Right lobe of liver (tissue), 6 donors: ENCODE results near the gene AKR1B15. TPM values are rescaled to one million over a fixed set of nuclear protein-coding genes. Genes with fewer than 3 reads are reported as not detected.
A peak's percentile ranks its signal among the peaks of the same experiment; 100 is the strongest.
"Not testable (repeated sequence)": the region's sequence is repeated elsewhere in the genome, so short reads cannot be mapped to it uniquely, and the experiment has no call there.

Experiments used
- ATAC-seq, 4 donors: fragments of 200-7000 bp; cut with Tn5 transposase; one replicate each; pipeline ENCODE4 v1.9.1; 2020; ENCODE audit warnings: mild to moderate bottlenecking in 4 of 4, moderate library complexity in 4 of 4
- DNase-seq, 3 donors: peaks; one replicate each; pipeline ENCODE4 v3.0.0-alpha.2; 2020
- H3K27ac ChIP-seq, 3 donors: fragments of 200-600 bp; one replicate each; pipeline ENCODE4 v1.8.0; 2022
- H3K27me3 ChIP-seq, 2 donors: fragments of 200-600 bp; one replicate each; pipeline ENCODE4 v1.8.0; 2022
- H3K36me3 ChIP-seq, 4 donors: fragments of 200-600 bp; sonication (generic) in 1 of 4; one replicate each; pipeline versions ENCODE4 v1.5.1 to v1.8.0; 2017 to 2022; ENCODE audit warnings: control low read depth in 1 of 4
- H3K4me1 ChIP-seq, 4 donors: fragments of 200-600 bp; sonication (generic) in 1 of 4; one replicate each; pipeline versions ENCODE4 v1.5.1 to v1.8.0; 2017 to 2022; ENCODE audit warnings: control low read depth in 1 of 4
- H3K4me3 ChIP-seq, 3 donors: fragments of 200-600 bp; one replicate each; pipeline ENCODE4 v1.8.0; 2022
- H3K9me3 ChIP-seq, 4 donors: fragments of 200-600 bp; sonication (generic) in 1 of 4; one replicate each; pipeline versions ENCODE4 v1.5.1 to v1.8.0; 2017 to 2022; ENCODE audit warnings: control low read depth in 1 of 4
- POLR2A ChIP-seq: fragments of 450-650 bp; IDR thresholded peaks from one replicate; pipeline ENCODE4 v1.6.1; 2017; ENCODE audit warnings: antibody characterized with exemption, mild to moderate bottlenecking
- WGBS: methylation state at CpG from one replicate; pipeline ENCODE4 v1.1.6; 2018; ENCODE audit warnings: low coverage, low lambda C conversion rate; ENCODE audit not compliant: insufficient coverage; ENCODE audit errors: missing lambda C conversion rate; 5-methylcytosine and 5-hydroxymethylcytosine counted together
- intact Hi-C, 2 donors: fragments of 100-400 bp; cut with DNase I; formaldehyde crosslinking; loops; one replicate each; pipeline versions ENCODE4 v1.11.2 to v1.14.1; 2022
- total RNA-seq, 6 experiments: library from RNA; depleted of rRNA in 2 of 6; stranded (reverse); fragments of >200 nt in 2 of 6; fragmentation: NEBNext Ultra II Directional in 3 of 6; extraction: Animal tissue kit (Norgen Biotek cat#: 25700) in 3 of 6; gene quantifications; one replicate each; pipeline versions ENCODE4 v1.1.0 to v1.2.4, GENCODE V29; 2016 to 2023
- TF ChIP-seq, protein P1 (sequence below), 4 donors: fragments of 200-600 bp in 3 of 4; fragments of 450-650 bp in 1 of 4; IDR thresholded peaks; one replicate each; pipeline versions ENCODE4 v1.5.1 to v1.8.0; 2016 to 2022; ENCODE audit warnings: antibody characterized with exemption in 4 of 4, mild to moderate bottlenecking in 2 of 4
- donor health status: DM: no; HTN: yes; CAD: no.
- donor health status: DM: no; HTN: no; CAD: no.
- donor health status: DM: no; HTN: no; CAD: no.
- donor health status: DM: no; HTN: yes; CAD: no.
- donor health status: DM: no; HTN: yes; CAD: no.

AKR1B15 gene
- total RNA-seq, 6 experiments from 2014 or later: 1.8 to 40.4 (median 2.4) TPM; not detected in 2

DNA sequence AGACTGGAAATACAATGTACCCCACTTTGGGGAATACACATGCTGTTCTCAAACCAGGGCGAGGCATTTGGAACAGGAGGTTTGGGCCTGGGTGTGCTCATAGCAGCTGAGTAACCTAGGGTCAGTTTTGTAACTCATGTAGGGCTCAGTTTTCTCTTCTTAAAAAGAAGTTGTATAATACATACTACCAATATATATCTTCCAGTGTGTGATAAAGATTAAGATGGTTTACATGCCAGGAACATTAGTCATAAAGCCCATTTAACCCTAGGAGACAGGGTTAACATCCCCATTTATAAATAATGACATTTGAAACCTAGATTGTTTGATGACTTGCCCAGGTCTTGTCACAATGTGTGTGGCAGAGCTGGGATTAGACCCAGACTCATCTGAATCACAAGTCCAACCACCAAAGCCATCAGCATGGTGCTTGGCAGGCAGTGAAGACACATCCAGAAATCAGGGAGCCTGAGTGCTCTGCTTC lies 15.6 kb upstream of the AKR1B15 start:
- Histone ChIP-seq H3K36me3 (peaks cover 0 to 74% (median 0%) of the 10 kb centered on the region in 4 donors), H3K27ac (no peak overlapping the region), H3K9me3 (no peaks in the 10 kb centered on the region), H3K4me3 (no peak overlapping the region), H3K27me3 (no peaks in the 10 kb centered on the region), H3K4me1 (no peaks in the 10 kb centered on the region)
- intact Hi-C loops: no loop called here
- ATAC-seq (peak in 1 of 4 donors; percentile 4), DNase-seq (no peak)
- WGBS: 83% methylated on average over 1 of the region's 1 CpG
- TF ChIP-seq, protein P1, sequence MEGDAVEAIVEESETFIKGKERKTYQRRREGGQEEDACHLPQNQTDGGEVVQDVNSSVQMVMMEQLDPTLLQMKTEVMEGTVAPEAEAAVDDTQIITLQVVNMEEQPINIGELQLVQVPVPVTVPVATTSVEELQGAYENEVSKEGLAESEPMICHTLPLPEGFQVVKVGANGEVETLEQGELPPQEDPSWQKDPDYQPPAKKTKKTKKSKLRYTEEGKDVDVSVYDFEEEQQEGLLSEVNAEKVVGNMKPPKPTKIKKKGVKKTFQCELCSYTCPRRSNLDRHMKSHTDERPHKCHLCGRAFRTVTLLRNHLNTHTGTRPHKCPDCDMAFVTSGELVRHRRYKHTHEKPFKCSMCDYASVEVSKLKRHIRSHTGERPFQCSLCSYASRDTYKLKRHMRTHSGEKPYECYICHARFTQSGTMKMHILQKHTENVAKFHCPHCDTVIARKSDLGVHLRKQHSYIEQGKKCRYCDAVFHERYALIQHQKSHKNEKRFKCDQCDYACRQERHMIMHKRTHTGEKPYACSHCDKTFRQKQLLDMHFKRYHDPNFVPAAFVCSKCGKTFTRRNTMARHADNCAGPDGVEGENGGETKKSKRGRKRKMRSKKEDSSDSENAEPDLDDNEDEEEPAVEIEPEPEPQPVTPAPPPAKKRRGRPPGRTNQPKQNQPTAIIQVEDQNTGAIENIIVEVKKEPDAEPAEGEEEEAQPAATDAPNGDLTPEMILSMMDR (IDR thresholded peaks at IDR 0.05): no peak
- TF ChIP-seq POLR2A: no peak

DNA sequence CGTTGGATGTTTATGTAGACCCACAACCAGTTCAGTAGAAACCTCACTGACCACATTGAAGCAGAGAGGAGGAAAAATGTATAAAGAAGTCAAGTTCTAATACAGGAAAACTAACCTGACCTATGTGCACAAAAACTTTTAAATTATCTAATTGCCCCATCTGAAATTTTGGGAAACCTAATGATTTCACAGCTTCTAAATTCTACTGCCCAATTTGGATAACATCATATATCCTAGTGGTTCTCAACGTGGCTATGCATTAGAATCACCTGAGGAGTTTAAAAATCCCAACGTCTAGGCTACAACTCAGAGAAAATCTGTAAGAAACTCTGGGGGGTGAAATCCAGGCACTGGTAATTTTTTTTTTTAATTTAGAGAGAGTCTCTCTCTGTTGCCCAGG lies 14.3 kb upstream of the AKR1B15 start:
- intact Hi-C loops: no loop called here
- no peak overlapping the region for H3K4me3 ChIP-seq
- WGBS: 81% methylated on average over 3 of the region's 3 CpGs
- no peak for ATAC-seq
- no peaks in the 10 kb centered on the region for H3K9me3 ChIP-seq
- no peaks in the 10 kb centered on the region for H3K4me1 ChIP-seq
- peaks cover 0 to 83% (median 0%) of the 10 kb centered on the region in 4 donors for H3K36me3 ChIP-seq
- H3K27ac ChIP-seq: no peak overlapping the region
- DNase-seq: no peak
- no peaks in the 10 kb centered on the region for H3K27me3 ChIP-seq
- no peak for TF ChIP-seq POLR2A
- TF ChIP-seq, protein P1 (IDR thresholded peaks at IDR 0.05): no peak

DNA sequence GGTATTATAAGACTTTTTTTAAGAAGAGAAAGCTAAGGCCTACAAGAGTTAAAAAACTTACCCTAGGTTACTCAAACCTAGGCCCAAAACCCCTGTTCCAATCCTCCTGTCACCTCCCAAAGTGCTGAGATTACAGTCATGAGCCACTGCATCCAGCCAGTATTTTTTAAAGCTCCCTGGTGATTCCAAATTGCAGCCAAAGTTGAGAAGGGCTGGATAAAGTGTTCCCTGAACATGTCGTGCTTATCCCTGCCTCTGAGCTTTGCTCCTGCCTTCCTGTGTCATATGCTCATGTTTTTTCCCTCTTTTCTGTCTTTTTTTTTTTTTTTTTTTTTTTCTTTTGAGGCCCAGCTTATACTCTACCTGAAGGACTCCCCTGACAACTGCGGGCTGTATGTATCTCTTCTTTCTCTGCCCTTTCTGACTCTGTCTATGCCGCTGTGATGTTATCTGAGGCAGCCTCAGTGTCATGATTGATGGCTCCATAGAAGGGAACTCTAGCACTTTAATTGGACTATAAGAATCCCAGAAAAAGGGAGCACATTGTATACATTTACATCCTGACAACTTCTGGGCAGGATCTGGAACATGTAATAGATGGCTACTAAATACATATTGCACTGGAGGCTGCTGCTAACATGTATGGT lies 13.5 kb upstream of the AKR1B15 start:
- H3K4me3 ChIP-seq: no peak overlapping the region
- H3K27ac ChIP-seq: no peak overlapping the region
- no peaks in the 10 kb centered on the region for H3K4me1 ChIP-seq
- TF ChIP-seq, protein P1 (IDR thresholded peaks at IDR 0.05): no peak
- no peak for TF ChIP-seq POLR2A
- ATAC-seq (no peak), DNase-seq (no peak)
- WGBS: 59% methylated on average over 3 of the region's 3 CpGs
- H3K9me3 ChIP-seq: no peaks in the 10 kb centered on the region
- H3K27me3 ChIP-seq: no peaks in the 10 kb centered on the region
- intact Hi-C loops: no loop called here
- H3K36me3 ChIP-seq: peaks cover 0 to 90% (median 0%) of the 10 kb centered on the region in 4 donors

DNA sequence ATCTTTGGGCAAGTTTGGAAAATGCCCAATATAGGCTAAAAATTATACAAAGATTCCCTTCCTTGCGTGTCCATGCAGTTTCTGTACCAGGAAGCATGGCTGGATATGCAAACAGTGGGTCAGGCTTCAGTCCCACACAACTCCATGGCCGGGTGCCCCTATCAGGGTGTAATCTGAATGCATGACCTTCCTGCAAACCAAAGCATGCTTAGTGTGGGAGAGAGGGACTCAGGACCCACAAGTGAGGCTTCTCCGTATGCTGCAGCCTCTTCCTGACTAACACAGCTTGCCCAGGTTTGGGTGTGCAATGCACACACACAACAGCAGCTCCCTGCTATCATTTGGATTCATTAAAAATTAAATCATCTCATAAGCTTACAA lies 13.0 kb upstream of the AKR1B15 start:
- Histone ChIP-seq H3K4me1 (no peaks in the 10 kb centered on the region), H3K9me3 (no peaks in the 10 kb centered on the region), H3K36me3 (peaks cover 0 to 90% (median 0%) of the 10 kb centered on the region in 4 donors), H3K27me3 (no peaks in the 10 kb centered on the region), H3K4me3 (no peak overlapping the region), H3K27ac (no peak overlapping the region)
- WGBS: no CpG with 5 or more reads among the region's 3 CpGs
- no peak for ATAC-seq
- intact Hi-C loops: no loop called here
- TF ChIP-seq POLR2A: no peak
- TF ChIP-seq, protein P1 (IDR thresholded peaks at IDR 0.05): no peak
- DNase-seq: no peak

DNA sequence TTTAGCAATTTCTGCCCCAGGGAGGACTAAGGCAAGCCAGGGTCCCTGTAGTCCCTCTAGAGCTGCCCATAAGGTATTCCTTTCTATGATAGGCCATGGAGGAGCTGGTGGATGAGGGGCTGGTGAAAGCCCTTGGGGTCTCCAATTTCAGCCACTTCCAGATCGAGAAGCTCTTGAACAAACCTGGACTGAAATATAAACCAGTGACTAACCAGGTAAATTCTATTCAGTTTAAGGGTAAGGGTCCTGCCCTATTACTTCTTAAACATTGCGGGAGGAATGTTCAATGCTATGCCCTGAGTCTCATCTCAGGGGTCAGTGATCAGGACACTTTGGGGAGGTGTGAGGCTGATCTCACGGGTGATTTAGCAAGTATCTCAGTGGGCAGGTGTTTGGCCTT lies 12.4 kb upstream of the AKR1B15 start:
- 76% methylated on average over 3 of the region's 3 CpGs for WGBS
- H3K4me3 ChIP-seq, H3K9me3 ChIP-seq, H3K27me3 ChIP-seq, DNase-seq, intact Hi-C loops, H3K4me1 ChIP-seq, ATAC-seq, H3K27ac ChIP-seq: not testable (repeated sequence)
- H3K36me3 ChIP-seq: peaks cover 0 to 90% (median 0%) of the 10 kb centered on the region in 4 donors

DNA sequence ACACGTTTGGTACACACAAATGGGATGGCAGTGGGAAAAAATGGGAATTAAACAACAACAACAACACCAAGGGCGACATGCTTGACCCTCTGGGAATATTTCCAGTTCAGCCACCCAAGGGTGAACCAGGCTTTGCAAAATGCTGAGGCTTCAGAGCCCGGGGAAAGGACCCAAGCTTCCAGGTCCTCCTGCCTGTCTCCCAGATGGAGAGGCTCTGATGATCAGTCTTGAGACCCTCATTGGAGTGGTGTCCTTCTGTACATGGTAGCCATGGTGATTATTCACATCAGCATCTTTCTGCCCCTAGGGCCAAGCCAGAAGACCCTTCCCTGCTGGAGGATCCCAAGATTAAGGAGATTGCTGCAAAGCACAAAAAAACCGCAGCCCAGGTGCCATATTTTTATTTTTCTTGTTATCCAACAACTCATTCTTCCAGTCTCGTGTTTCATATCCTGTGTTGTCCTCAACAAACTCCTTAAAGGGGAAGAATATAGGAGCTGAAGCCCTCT lies 11.6 kb upstream of the AKR1B15 start:
- ATAC-seq, H3K4me1 ChIP-seq, H3K27me3 ChIP-seq, DNase-seq, H3K4me3 ChIP-seq, H3K9me3 ChIP-seq, intact Hi-C loops, H3K27ac ChIP-seq: not testable (repeated sequence)
- 63% methylated on average over 2 of the region's 5 CpGs for WGBS
- peaks cover 0 to 85% (median 0%) of the 10 kb centered on the region in 4 donors for H3K36me3 ChIP-seq
